Mesenchymal stem cell (in vitro differentiated cells and primary cell): Measurements from ENCODE around the gene DYNLT1.
"Not testable (repeated sequence)": the region's sequence is repeated elsewhere in the genome, so short reads cannot be mapped to it uniquely, and the experiment has no call there.

Experiments
- DNase-seq: peaks from one replicate; pipeline ENCODE4 v3.0.0-alpha.2; 2013
- H2AFZ ChIP-seq: one replicate; pipeline ENCODE4 v1.6.1; 2013; ENCODE audit warnings: low read depth, mild to moderate bottlenecking, control low read depth, inconsistent platforms, low read length, moderate library complexity
- H2AK5ac ChIP-seq: 2 replicates; pipeline ENCODE4 v1.6.1; 2013; ENCODE audit warnings: low read length, moderate library complexity, mild to moderate bottlenecking, inconsistent platforms; ENCODE audit not compliant: severe bottlenecking
- H2BK120ac ChIP-seq: one replicate; pipeline ENCODE4 v1.6.1; 2013; ENCODE audit warnings: low read depth, mild to moderate bottlenecking, inconsistent platforms, low read length, moderate library complexity
- H2BK12ac ChIP-seq, 2 experiments: one replicate each; pipeline ENCODE4 v1.6.1; 2013; ENCODE audit warnings: inconsistent platforms in 2 of 2, low read length in 2 of 2, mild to moderate bottlenecking in 2 of 2, moderate library complexity in 2 of 2, control low read depth in 1 of 2
- H2BK15ac ChIP-seq: one replicate; pipeline ENCODE4 v1.6.1; 2013; ENCODE audit warnings: mild to moderate bottlenecking, low read depth, inconsistent platforms; ENCODE audit not compliant: poor library complexity, severe bottlenecking
- H2BK5ac ChIP-seq: 2 replicates; pipeline ENCODE4 v1.6.1; 2013; ENCODE audit warnings: low read depth, mild to moderate bottlenecking, low read length, control low read depth, inconsistent platforms; ENCODE audit not compliant: poor library complexity, severe bottlenecking
- H3K14ac ChIP-seq, 2 experiments: one replicate each; pipeline ENCODE4 v1.6.1; 2013; ENCODE audit warnings: inconsistent platforms in 2 of 2, low read length in 2 of 2, control low read depth in 1 of 2, mild to moderate bottlenecking in 1 of 2, moderate library complexity in 1 of 2
- H3K18ac ChIP-seq, 2 experiments: one replicate each; pipeline ENCODE4 v1.6.1; 2013; ENCODE audit warnings: inconsistent platforms in 2 of 2, low read length in 2 of 2, control low read depth in 1 of 2, low read depth in 1 of 2, mild to moderate bottlenecking in 1 of 2
- H3K23ac ChIP-seq, 2 experiments: one replicate each; pipeline ENCODE4 v1.6.1; 2013; ENCODE audit warnings: inconsistent platforms in 2 of 2, low read length in 2 of 2, mild to moderate bottlenecking in 2 of 2, moderate library complexity in 2 of 2, control low read depth in 1 of 2
- H3K27ac ChIP-seq: 2 replicates; pipeline ENCODE4 v1.5.1; 2013; ENCODE audit warnings: mild to moderate bottlenecking, moderate library complexity, low read length, control low read depth, inconsistent platforms; ENCODE audit not compliant: poor library complexity, severe bottlenecking
- H3K27me3 ChIP-seq, 2 experiments: 2 replicates each; pipeline versions ENCODE4 v1.6.1 to v1.7.0; 2013; ENCODE audit warnings: low read length in 2 of 2, mild to moderate bottlenecking in 2 of 2, moderate library complexity in 2 of 2, control low read depth in 1 of 2, inconsistent platforms in 1 of 2; ENCODE audit not compliant: control insufficient read depth in 1 of 2, insufficient read depth in 1 of 2
- H3K36me3 ChIP-seq, 2 experiments: 2 replicates each; pipeline versions ENCODE4 v1.6.1 to v1.7.0; 2013; ENCODE audit warnings: low read length in 2 of 2, control low read depth in 1 of 2, inconsistent platforms in 1 of 2, low read depth in 1 of 2, mild to moderate bottlenecking in 1 of 2; ENCODE audit not compliant: insufficient read depth in 2 of 2, control insufficient read depth in 1 of 2
- H3K4ac ChIP-seq, 2 experiments: one replicate each; pipeline ENCODE4 v1.6.1; 2013; ENCODE audit warnings: inconsistent platforms in 2 of 2, low read length in 2 of 2, mild to moderate bottlenecking in 2 of 2, moderate library complexity in 2 of 2, control low read depth in 1 of 2, low read depth in 1 of 2
- H3K4me1 ChIP-seq: 2 replicates; pipeline ENCODE4 v1.6.1; 2013; ENCODE audit warnings: low read depth, low read length, control low read depth; ENCODE audit not compliant: control insufficient read depth, insufficient read depth
- H3K4me2 ChIP-seq: 2 replicates; pipeline ENCODE4 v1.6.1; 2013; ENCODE audit warnings: low read length, mild to moderate bottlenecking, inconsistent platforms; ENCODE audit not compliant: poor library complexity, severe bottlenecking
- H3K4me3 ChIP-seq, 2 experiments: 2 replicates each; pipeline versions ENCODE4 v1.5.1 to v1.7.0; 2013; ENCODE audit warnings: low read length in 2 of 2, mild to moderate bottlenecking in 2 of 2, control low read depth in 1 of 2, low read depth in 1 of 2; ENCODE audit not compliant: insufficient read depth in 1 of 2
- H3K79me1 ChIP-seq: replicated peaks from 2 replicates; pipeline ENCODE4 v1.6.1; 2013; ENCODE audit warnings: mild to moderate bottlenecking, control low read depth, low read length, inconsistent platforms; ENCODE audit not compliant: poor library complexity, severe bottlenecking
- H3K9ac ChIP-seq: 2 replicates; pipeline ENCODE4 v1.7.0; 2013; ENCODE audit warnings: mild to moderate bottlenecking, low read length, moderate library complexity
- H3K9me3 ChIP-seq: 2 replicates; pipeline ENCODE4 v1.7.0; 2013; ENCODE audit warnings: mild to moderate bottlenecking, low read length; ENCODE audit not compliant: control insufficient read depth
- H4K8ac ChIP-seq: one replicate; pipeline ENCODE4 v1.6.1; 2013; ENCODE audit warnings: inconsistent platforms, mild to moderate bottlenecking, low read length, moderate library complexity
- H4K91ac ChIP-seq: one replicate; pipeline ENCODE4 v1.6.1; 2013; ENCODE audit warnings: mild to moderate bottlenecking, low read length, inconsistent platforms
- WGBS: methylation state at CpG from one replicate; pipeline ENCODE4 v1.1.7; 2013; ENCODE audit warnings: mixed read lengths; 5-methylcytosine and 5-hydroxymethylcytosine counted together

DYNLT1 gene

GRCh38 chr6:158634695-158635426 lies 9.7 kb downstream of the DYNLT1 start:
- H3K4me1 ChIP-seq, result peaks cover 6% of the 10 kb centered on the region
- H3K14ac ChIP-seq, result no peak overlapping the region
- no peak overlapping the region for H4K8ac ChIP-seq
- H3K4me3 ChIP-seq, result no peak overlapping the region
- peaks cover 13% of the 10 kb centered on the region for H3K79me1 ChIP-seq
- no peak overlapping the region for H2BK15ac ChIP-seq
- H2BK5ac ChIP-seq, result no peak overlapping the region
- no peak overlapping the region for H3K27ac ChIP-seq
- no peak overlapping the region for H3K23ac ChIP-seq
- no peak for DNase-seq
- H2BK12ac ChIP-seq, result no peak overlapping the region
- no peak overlapping the region for H3K4me2 ChIP-seq
- H3K36me3 ChIP-seq, result peaks cover 36 to 61% of the 10 kb centered on the region in 2 experiments
- WGBS, result 94% methylated on average over 3 of the region's 6 CpGs
- no peak overlapping the region for H3K18ac ChIP-seq
- no peak overlapping the region for H2AFZ ChIP-seq
- H3K4ac ChIP-seq, result no peak overlapping the region
- no peaks in the 10 kb centered on the region for H3K27me3 ChIP-seq
- H2BK120ac ChIP-seq, result no peak overlapping the region
- no peak overlapping the region for H2AK5ac ChIP-seq
- H3K9me3 ChIP-seq, result no peaks in the 10 kb centered on the region
- no peak overlapping the region for H3K9ac ChIP-seq
- no peak overlapping the region for H4K91ac ChIP-seq

DNA sequence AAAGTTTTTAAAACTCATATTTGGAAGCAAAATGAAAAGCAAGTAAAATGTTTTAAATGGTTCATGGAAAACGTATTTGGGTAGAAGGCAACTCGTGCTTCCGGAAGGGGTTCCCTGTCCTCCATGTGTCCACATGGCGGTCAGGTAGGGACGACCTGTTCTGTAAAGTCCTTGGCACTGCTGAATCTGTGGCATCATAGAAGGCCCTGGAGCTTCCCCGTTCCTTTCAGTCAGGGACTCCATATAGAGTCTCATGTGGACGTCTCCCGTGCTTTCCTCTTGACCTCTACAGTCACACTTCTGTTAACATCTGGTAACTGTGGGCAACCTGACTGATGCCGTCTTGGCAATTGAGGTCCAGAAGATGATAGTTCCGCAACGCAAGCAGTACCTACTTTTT lies 11.4 kb downstream of the DYNLT1 start:
- Histone ChIP-seq H3K4me2 (no peak overlapping the region), H3K4me1 (peaks cover 4% of the 10 kb centered on the region), H2AFZ (no peak overlapping the region), H3K27me3 (no peaks in the 10 kb centered on the region), H3K9me3 (no peaks in the 10 kb centered on the region), H2BK15ac (no peak overlapping the region), H3K4me3 (no peak overlapping the region), H2BK5ac (no peak overlapping the region), H3K9ac (no peak overlapping the region), H3K23ac (no peak overlapping the region), H3K79me1 (peaks cover 11% of the 10 kb centered on the region), H2BK120ac (no peak overlapping the region), H3K36me3 (peaks cover 45 to 63% of the 10 kb centered on the region in 2 experiments), H4K91ac (no peak overlapping the region), H3K4ac (no peak overlapping the region), H3K27ac (no peak overlapping the region), H4K8ac (no peak overlapping the region), H3K18ac (no peak overlapping the region), H2BK12ac (no peak overlapping the region), H2AK5ac (no peak overlapping the region), H3K14ac (no peak overlapping the region)
- no peak for DNase-seq
- 97% methylated on average over 11 of the region's 11 CpGs for WGBS

- Histone ChIP-seq H3K9ac (peak overlapping the region; percentile 77), H3K27ac (peak overlapping the region; percentile 80), H3K4me3 (peak overlapping the region in 1 of 2 experiments; percentile 60), H3K79me1 (peaks cover 15% of the 10 kb centered on the region), H3K36me3 (peaks cover 50 to 66% of the 10 kb centered on the region in 2 experiments)
- WGBS, result 94% methylated on average over 1 of the region's 3 CpGs
- H3K4me1 ChIP-seq, H2BK12ac ChIP-seq, H3K27me3 ChIP-seq, H3K4me2 ChIP-seq, H3K14ac ChIP-seq, H3K18ac ChIP-seq, H2AFZ ChIP-seq, H3K4ac ChIP-seq, H2BK120ac ChIP-seq, DNase-seq, H4K8ac ChIP-seq, H4K91ac ChIP-seq, H3K9me3 ChIP-seq, H2BK5ac ChIP-seq, H2AK5ac ChIP-seq, H2BK15ac ChIP-seq, H3K23ac ChIP-seq: not testable (repeated sequence)
Measured at GRCh38 chr6:158632538-158633119, 11.9 kb downstream of the DYNLT1 start.

DNA sequence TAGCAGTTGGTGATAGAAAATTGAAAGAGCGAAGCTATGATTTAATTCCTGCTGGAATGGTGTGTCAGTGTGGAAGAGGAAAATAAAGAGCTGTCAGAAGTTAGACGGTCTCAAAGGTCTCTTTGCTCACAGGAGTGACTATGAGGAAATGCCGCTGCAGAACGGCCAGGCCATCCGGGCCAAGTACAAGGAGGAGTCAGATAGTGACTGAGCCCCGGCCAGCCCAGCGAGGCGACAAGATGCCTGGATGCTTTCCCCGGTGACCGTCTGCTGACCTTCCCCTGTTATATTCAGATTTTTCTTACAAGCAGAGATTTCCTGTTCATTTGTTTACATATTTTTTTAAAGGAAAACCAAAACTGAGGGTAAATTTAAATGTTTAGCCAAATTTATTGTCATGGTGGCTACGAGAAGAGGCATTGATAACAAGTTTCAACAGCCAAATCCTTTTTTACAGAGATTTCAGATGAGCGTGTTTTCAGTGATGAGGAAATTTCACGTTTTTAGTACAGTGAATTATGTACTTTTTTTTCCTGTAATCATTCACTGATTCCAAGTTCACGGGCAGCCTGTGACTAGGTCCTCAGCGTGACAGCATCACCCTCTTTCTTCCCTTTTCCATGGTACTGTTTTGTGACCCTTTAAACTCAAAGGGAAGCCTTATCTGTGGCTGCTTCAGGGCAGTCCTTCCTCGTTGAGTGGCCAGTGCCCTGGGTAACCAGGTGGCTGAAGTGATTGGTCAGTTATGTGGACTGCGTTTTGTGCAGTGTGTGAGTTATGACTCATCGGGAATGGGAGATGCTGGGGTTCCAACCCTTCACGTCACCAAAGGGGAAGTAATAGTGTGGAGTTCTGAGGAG lies 12.6 kb downstream of the DYNLT1 start:
- Histone ChIP-seq H2BK5ac (no peak overlapping the region), H2BK120ac (no peak overlapping the region), H2BK15ac (no peak overlapping the region), H3K79me1 (peaks cover 20% of the 10 kb centered on the region), H3K23ac (no peak overlapping the region), H3K4ac (no peak overlapping the region), H3K36me3 (peaks cover 54 to 66% of the 10 kb centered on the region in 2 experiments), H2AK5ac (no peak overlapping the region), H3K9me3 (no peaks in the 10 kb centered on the region), H3K27me3 (no peaks in the 10 kb centered on the region), H4K8ac (peak overlapping the region; percentile 35), H3K4me1 (peaks cover 4% of the 10 kb centered on the region), H3K14ac (no peak overlapping the region), H2BK12ac (no peak overlapping the region), H4K91ac (no peak overlapping the region), H3K27ac (peak overlapping the region; percentile 80), H2AFZ (no peak overlapping the region), H3K4me2 (no peak overlapping the region), H3K4me3 (peak overlapping the region in 1 of 2 experiments; percentile 60), H3K18ac (peak overlapping the region in 1 of 2 experiments; percentile 52), H3K9ac (peak overlapping the region; percentile 77)
- peak; percentile 85 for DNase-seq
- WGBS, result 58% methylated on average over 17 of the region's 19 CpGs
